Uterus (tissue), 2 donors: ENCODE data around the gene ADARB2.

Experiments
- CTCF ChIP-seq, 4 experiments: fragments of 200-600 bp in 2 of 4; fragments of 450-650 bp in 2 of 4; sonication (generic) in 2 of 4; IDR thresholded peaks; one replicate each; pipeline ENCODE4 v1.5.1; 2016 to 2019; ENCODE audit warnings: antibody characterized with exemption in 4 of 4, mild to moderate bottlenecking in 2 of 4, moderate library complexity in 1 of 4
- POLR2A ChIP-seq, 2 donors: fragments of 450-650 bp; IDR thresholded peaks; one replicate each; pipeline ENCODE4 v1.6.1; 2016; ENCODE audit warnings: antibody characterized with exemption in 2 of 2, mild to moderate bottlenecking in 1 of 2, moderate library complexity in 1 of 2

- TF ChIP-seq CTCF (IDR thresholded peaks at IDR 0.05): no peak
- TF ChIP-seq POLR2A (IDR thresholded peaks at IDR 0.05): no peak
These were observed 493.7 kb downstream of the ADARB2 start for GRCh38 chr10:1243486-1244234.
